GM12878 (cell line): ENCODE measurements around the gene SLC1A1. TPM values are rescaled to one million over a fixed set of nuclear protein-coding genes. Genes with fewer than 3 reads are reported as not detected.

ENCODE experiments used
- ATAC-seq: fragments of 200-7000 bp; cut with Tn5 transposase; 3 replicates; pipeline ENCODE4 v1.9.1; 2020; ENCODE audit warnings: mild to moderate bottlenecking, moderate library complexity
- BruUV-seq: library from RNA; stranded (reverse); fragments of 400-500 nt; replicated peaks from 2 replicates; lab custom pipeline; 2021; lab: Mats Ljungman, UMichigan
- CTCF ChIA-PET: fragments of 300-600 bp; sonication (Branson Sonifier 250); formaldehyde crosslinking; extraction: SDS; loops from one replicate; lab custom pipeline; 2021; ENCODE audit warnings: inconsistent platforms; lab: Yijun Ruan, JAX
- POLR2A ChIA-PET: fragments of 350-600 bp; formaldehyde crosslinking; extraction: SDS; loops from one replicate; lab custom pipeline; 2021; ENCODE audit warnings: inconsistent platforms; lab: Charles Lee
- RAD21 ChIA-PET: fragments of 300-600 bp; sonication (Branson Sonifier 250); formaldehyde crosslinking; loops from one replicate; lab custom pipeline; 2023; ENCODE audit warnings: antibody characterized with exemption; ENCODE audit not compliant: unreplicated experiment; lab: Charles Lee
- SMC1A ChIA-PET: fragments of 300-600 bp; sonication (Branson Sonifier 250); formaldehyde crosslinking; loops from one replicate; lab custom pipeline; 2023; ENCODE audit not compliant: unreplicated experiment, uncharacterized antibody; lab: Charles Lee
- DNase-seq: peaks from one replicate; pipeline ENCODE4 v3.0.0-alpha.2; 2011; ENCODE audit warnings: low read depth, low spot score
- FAIRE-seq: peaks from 3 replicates; lab custom pipeline; 2011; peaks lifted over from hg19 to GRCh38; lab: Jason Lieb, UNC
- H2AFZ ChIP-seq: 2 replicates; pipeline ENCODE4 v1.6.0; 2011; ENCODE audit warnings: low read depth, low read length, control low read depth; ENCODE audit not compliant: control insufficient read depth
- H3K27ac ChIP-seq: 2 replicates; pipeline ENCODE4 v1.5.1; 2011; ENCODE audit warnings: control low read depth; ENCODE audit not compliant: control insufficient read depth, insufficient read depth
- H3K27me3 ChIP-seq, 2 experiments: replicated peaks in 1 of 2; 2 replicates each; pipeline versions ENCODE4 v1.6.0 to v1.6.1; 2011; ENCODE audit warnings: low read length in 1 of 2; ENCODE audit not compliant: control insufficient read depth in 2 of 2, insufficient read depth in 2 of 2
- H3K36me3 ChIP-seq, 2 experiments: 2 replicates each; pipeline ENCODE4 v1.5.1; 2011; ENCODE audit warnings: low read length in 1 of 2; ENCODE audit not compliant: control insufficient read depth in 2 of 2, insufficient read depth in 2 of 2
- H3K4me1 ChIP-seq: 2 replicates; pipeline ENCODE4 v1.6.1; 2011; ENCODE audit warnings: mild to moderate bottlenecking, low read length, moderate library complexity, mixed read lengths; ENCODE audit not compliant: control insufficient read depth, insufficient read depth
- H3K4me2 ChIP-seq: 2 replicates; pipeline ENCODE4 v1.6.0; 2011; ENCODE audit warnings: control low read depth; ENCODE audit not compliant: control insufficient read depth, insufficient read depth
- H3K4me3 ChIP-seq: fragments of 200-600 bp; sonication (generic); 2 replicates; pipeline ENCODE4 v1.5.1; 2016
- H3K79me2 ChIP-seq: 2 replicates; pipeline ENCODE4 v1.6.0; 2011; ENCODE audit warnings: low read length; ENCODE audit not compliant: control insufficient read depth, insufficient read depth
- H3K9ac ChIP-seq: 2 replicates; pipeline ENCODE4 v1.8.0; 2011; ENCODE audit warnings: low read length, control low read depth, mixed read lengths; ENCODE audit not compliant: control insufficient read depth, insufficient read depth
- H3K9me3 ChIP-seq: replicated peaks from 3 replicates; pipeline ENCODE4 v1.5.1; 2011; ENCODE audit warnings: mild to moderate bottlenecking, low read length; ENCODE audit not compliant: control insufficient read depth, insufficient read depth
- H4K20me1 ChIP-seq: 2 replicates; pipeline ENCODE4 v1.6.0; 2011; ENCODE audit not compliant: control insufficient read depth, insufficient read depth
- CBX3 ChIP-seq: fragments of 200-600 bp; sonication (generic); IDR thresholded peaks from 2 replicates; pipeline ENCODE4 v1.6.1; 2016; ENCODE audit warnings: low read depth, borderline replicate concordance
- E2F4 ChIP-seq: IDR thresholded peaks from 2 replicates; pipeline ENCODE4 v1.6.1; 2012; ENCODE audit warnings: low read depth, low read length, improper control_type of control experiment
- FOXK2 ChIP-seq: fragments of 450-650 bp; IDR thresholded peaks from 2 replicates; pipeline ENCODE4 v1.6.1; 2017; ENCODE audit warnings: mild to moderate bottlenecking, moderate library complexity
- HDAC6 ChIP-seq: fragments of 200-600 bp; sonication (generic); IDR thresholded peaks from one replicate; pipeline ENCODE4 v1.8.0; 2017; ENCODE audit warnings: antibody characterized with exemption; ENCODE audit not compliant: unreplicated experiment
- IKZF2 ChIP-seq, 2 experiments: fragments of 450-650 bp; IDR thresholded peaks; 2 replicates each; pipeline ENCODE4 v1.6.1; 2017; ENCODE audit warnings: mild to moderate bottlenecking in 2 of 2, moderate library complexity in 2 of 2
- NR2C1 ChIP-seq: fragments of 450-650 bp; IDR thresholded peaks from 2 replicates; pipeline ENCODE4 v1.6.1; 2017; ENCODE audit warnings: antibody characterized with exemption, mild to moderate bottlenecking, moderate library complexity
- POLR2AphosphoS2 ChIP-seq: IDR thresholded peaks from 2 replicates; pipeline ENCODE4 v1.6.1; 2011; ENCODE audit warnings: low read depth, mild to moderate bottlenecking, low read length, improper control_type of control experiment, moderate library complexity
- POLR2AphosphoS5 ChIP-seq: IDR thresholded peaks from 2 replicates; pipeline ENCODE4 v1.6.1; 2011; ENCODE audit warnings: mild to moderate bottlenecking, low read length, inconsistent platforms
- SMC3 ChIP-seq: IDR thresholded peaks from 2 replicates; pipeline ENCODE4 v1.6.1; 2011; ENCODE audit warnings: low read length, improper control_type of control experiment, borderline replicate concordance
- TCF3 ChIP-seq: IDR thresholded peaks from 2 replicates; pipeline ENCODE4 v1.6.1; 2012; ENCODE audit warnings: low read depth, mild to moderate bottlenecking, low read length, borderline replicate concordance; ENCODE audit not compliant: insufficient read depth
- ZNF622 ChIP-seq: fragments of 450-650 bp; IDR thresholded peaks from 2 replicates; pipeline ENCODE4 v1.6.1; 2017; ENCODE audit warnings: mild to moderate bottlenecking, inconsistent platforms
- WGBS: methylation state at CpG from one replicate; pipeline ENCODE4 v1.1.6; 2016; ENCODE audit warnings: low lambda C conversion rate; ENCODE audit not compliant: insufficient replicate concordance, insufficient coverage; ENCODE audit errors: missing lambda C conversion rate; 5-methylcytosine and 5-hydroxymethylcytosine counted together
- in situ Hi-C: fragments of 300-500 bp; cut with MboI; formaldehyde crosslinking; loops from 9 replicates; pipeline ENCODE4 v1.14.3; 2018; ENCODE audit warnings: mixed read lengths
- intact Hi-C: fragments of 100-400 bp; cut with micrococcal nuclease; formaldehyde crosslinking; loops from one replicate; pipeline ENCODE4 v1.14.2; 2022; ENCODE audit not compliant: unreplicated experiment
- polyA plus RNA-seq, 11 experiments: library from polyadenylated mRNA; depleted of rRNA in 4 of 11; unstranded in 6 of 11; stranded (reverse) in 5 of 11; fragments of >200 nt; fragmentation: Nextera tagmentation in 4 of 11; fragmentation: Illumina TruSeq in 1 of 11; extraction: Ambion mirVana in 4 of 11; extraction: Trizol in 1 of 11; gene quantifications; 1 replicate in 1 of 11; 2 replicates in 10 of 11; pipeline versions ENCODE4 v1.2.1 to v1.2.3, GENCODE V29; 2011 to 2016; ENCODE audit warnings: inconsistent platforms in 2 of 11, missing spikeins in 2 of 11, low read depth in 1 of 11
- total RNA-seq, 4 experiments: library from RNA; depleted of rRNA in 3 of 4; stranded (reverse); fragments of >200 nt in 3 of 4; fragmentation: Illumina TruSeq in 1 of 4; extraction: Trizol in 1 of 4; gene quantifications; 2 replicates each; pipeline versions ENCODE4 v1.2.1 to v1.2.3, GENCODE V29; 2013 to 2021
- TF ChIP-seq, protein P1 (sequence below): fragments of 150-350 bp; IDR thresholded peaks from 2 replicates; pipeline ENCODE4 v1.6.1; 2016; ENCODE audit warnings: low read depth, low read length
- TF ChIP-seq, protein P2 (sequence below): fragments of 450-650 bp; IDR thresholded peaks from 2 replicates; pipeline ENCODE4 v1.6.1; 2017; ENCODE audit warnings: borderline replicate concordance
- TF ChIP-seq, protein P3 (sequence below): fragments of 450-650 bp; IDR thresholded peaks from 2 replicates; pipeline ENCODE4 v1.6.1; 2017; ENCODE audit warnings: mild to moderate bottlenecking, moderate library complexity

Gene SLC1A1
- total and polyA plus RNA-seq, 10 of the 15 experiments (the other 5 are each of a cell fraction or from before 2014, with no cell fraction given), result 4.2 to 24.9 (median 18.3) TPM

DNA sequence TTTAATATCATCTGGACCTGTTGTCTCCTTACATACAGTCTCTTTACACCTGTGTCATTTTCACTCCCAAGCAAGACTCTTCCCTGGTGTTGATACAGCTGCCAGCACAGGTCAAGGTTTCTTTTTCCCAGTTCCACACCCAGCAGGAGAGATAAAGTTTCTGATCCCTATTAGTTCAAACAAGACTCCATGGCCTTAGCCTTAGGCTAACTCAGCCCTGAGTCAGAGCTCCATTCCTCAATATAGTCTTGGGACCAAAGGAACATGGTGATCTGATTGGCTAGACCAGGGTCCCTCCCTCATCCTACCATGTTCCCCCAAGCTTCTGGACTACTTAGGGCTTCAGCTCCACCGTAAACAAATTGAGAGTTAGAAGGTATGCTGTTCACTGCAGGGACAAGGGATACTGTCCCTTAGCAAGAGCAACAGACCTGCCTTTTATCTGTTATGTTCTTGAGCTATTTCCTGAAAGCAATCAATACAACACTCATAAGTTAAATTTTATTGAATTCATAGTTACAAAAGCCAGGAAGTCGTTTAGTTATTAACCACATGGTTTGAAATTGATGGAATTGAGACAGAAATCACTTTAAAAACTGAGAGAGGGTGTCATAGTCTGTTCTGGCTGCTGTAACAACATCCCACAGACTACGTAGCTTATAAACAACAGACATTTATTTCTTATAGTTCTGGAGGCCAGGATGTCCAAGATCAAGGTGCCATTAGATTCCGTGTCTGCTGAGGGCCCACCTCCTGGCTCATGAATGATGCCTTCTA lies 20.5 kb downstream of the SLC1A1 start:
- in situ Hi-C loops, result no loop called here
- SMC1A ChIA-PET, result interaction anchor here (0.9 to 2.3 kb wide), 6 partner anchors 13 to 77 kb away, joined by 3 to 6 read pairs (median 3); no protein-coding TSS in a partner anchor
- H3K36me3 ChIP-seq, result no peaks in the 10 kb centered on the region; a peak in 1 of 4 replicates
- H3K4me2 ChIP-seq, result no peak overlapping the region
- no peak overlapping the region for H3K27ac ChIP-seq
- H3K4me1 ChIP-seq, result peaks cover 33% of the 10 kb centered on the region
- H2AFZ ChIP-seq, result no peak overlapping the region
- 75% methylated on average over 4 of the region's 4 CpGs for WGBS
- no peak overlapping the region for H3K9ac ChIP-seq
- H3K9me3 ChIP-seq, result no peaks in the 10 kb centered on the region
- TF ChIP-seq, protein P1, sequence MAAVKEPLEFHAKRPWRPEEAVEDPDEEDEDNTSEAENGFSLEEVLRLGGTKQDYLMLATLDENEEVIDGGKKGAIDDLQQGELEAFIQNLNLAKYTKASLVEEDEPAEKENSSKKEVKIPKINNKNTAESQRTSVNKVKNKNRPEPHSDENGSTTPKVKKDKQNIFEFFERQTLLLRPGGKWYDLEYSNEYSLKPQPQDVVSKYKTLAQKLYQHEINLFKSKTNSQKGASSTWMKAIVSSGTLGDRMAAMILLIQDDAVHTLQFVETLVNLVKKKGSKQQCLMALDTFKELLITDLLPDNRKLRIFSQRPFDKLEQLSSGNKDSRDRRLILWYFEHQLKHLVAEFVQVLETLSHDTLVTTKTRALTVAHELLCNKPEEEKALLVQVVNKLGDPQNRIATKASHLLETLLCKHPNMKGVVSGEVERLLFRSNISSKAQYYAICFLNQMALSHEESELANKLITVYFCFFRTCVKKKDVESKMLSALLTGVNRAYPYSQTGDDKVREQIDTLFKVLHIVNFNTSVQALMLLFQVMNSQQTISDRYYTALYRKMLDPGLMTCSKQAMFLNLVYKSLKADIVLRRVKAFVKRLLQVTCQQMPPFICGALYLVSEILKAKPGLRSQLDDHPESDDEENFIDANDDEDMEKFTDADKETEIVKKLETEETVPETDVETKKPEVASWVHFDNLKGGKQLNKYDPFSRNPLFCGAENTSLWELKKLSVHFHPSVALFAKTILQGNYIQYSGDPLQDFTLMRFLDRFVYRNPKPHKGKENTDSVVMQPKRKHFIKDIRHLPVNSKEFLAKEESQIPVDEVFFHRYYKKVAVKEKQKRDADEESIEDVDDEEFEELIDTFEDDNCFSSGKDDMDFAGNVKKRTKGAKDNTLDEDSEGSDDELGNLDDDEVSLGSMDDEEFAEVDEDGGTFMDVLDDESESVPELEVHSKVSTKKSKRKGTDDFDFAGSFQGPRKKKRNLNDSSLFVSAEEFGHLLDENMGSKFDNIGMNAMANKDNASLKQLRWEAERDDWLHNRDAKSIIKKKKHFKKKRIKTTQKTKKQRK, result no peak
- TF ChIP-seq TCF3 (no peak), E2F4 (no peak), FOXK2 (no peak), CBX3 (no peak), NR2C1 (no peak), IKZF2 (IDR thresholded peaks at IDR 0.05) (no peak), POLR2AphosphoS5 (no peak), SMC3 (no peak), ZNF622 (no peak), HDAC6 (no peak), POLR2AphosphoS2 (no peak)
- TF ChIP-seq, protein P2, sequence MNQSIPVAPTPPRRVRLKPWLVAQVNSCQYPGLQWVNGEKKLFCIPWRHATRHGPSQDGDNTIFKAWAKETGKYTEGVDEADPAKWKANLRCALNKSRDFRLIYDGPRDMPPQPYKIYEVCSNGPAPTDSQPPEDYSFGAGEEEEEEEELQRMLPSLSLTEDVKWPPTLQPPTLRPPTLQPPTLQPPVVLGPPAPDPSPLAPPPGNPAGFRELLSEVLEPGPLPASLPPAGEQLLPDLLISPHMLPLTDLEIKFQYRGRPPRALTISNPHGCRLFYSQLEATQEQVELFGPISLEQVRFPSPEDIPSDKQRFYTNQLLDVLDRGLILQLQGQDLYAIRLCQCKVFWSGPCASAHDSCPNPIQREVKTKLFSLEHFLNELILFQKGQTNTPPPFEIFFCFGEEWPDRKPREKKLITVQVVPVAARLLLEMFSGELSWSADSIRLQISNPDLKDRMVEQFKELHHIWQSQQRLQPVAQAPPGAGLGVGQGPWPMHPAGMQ, result no peak
- TF ChIP-seq, protein P3, sequence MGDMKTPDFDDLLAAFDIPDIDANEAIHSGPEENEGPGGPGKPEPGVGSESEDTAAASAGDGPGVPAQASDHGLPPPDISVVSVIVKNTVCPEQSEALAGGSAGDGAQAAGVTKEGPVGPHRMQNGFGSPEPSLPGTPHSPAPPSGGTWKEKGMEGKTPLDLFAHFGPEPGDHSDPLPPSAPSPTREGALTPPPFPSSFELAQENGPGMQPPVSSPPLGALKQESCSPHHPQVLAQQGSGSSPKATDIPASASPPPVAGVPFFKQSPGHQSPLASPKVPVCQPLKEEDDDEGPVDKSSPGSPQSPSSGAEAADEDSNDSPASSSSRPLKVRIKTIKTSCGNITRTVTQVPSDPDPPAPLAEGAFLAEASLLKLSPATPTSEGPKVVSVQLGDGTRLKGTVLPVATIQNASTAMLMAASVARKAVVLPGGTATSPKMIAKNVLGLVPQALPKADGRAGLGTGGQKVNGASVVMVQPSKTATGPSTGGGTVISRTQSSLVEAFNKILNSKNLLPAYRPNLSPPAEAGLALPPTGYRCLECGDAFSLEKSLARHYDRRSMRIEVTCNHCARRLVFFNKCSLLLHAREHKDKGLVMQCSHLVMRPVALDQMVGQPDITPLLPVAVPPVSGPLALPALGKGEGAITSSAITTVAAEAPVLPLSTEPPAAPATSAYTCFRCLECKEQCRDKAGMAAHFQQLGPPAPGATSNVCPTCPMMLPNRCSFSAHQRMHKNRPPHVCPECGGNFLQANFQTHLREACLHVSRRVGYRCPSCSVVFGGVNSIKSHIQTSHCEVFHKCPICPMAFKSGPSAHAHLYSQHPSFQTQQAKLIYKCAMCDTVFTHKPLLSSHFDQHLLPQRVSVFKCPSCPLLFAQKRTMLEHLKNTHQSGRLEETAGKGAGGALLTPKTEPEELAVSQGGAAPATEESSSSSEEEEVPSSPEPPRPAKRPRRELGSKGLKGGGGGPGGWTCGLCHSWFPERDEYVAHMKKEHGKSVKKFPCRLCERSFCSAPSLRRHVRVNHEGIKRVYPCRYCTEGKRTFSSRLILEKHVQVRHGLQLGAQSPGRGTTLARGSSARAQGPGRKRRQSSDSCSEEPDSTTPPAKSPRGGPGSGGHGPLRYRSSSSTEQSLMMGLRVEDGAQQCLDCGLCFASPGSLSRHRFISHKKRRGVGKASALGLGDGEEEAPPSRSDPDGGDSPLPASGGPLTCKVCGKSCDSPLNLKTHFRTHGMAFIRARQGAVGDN, result no peak
- TF ChIP-seq, all 136 proteins: peak for 0
- Histone ChIP-seq H4K20me1 (no peaks in the 10 kb centered on the region), H3K4me3 (no peak overlapping the region), H3K79me2 (peaks cover 11% of the 10 kb centered on the region), H3K27me3 (no peaks in the 10 kb centered on the region)
- FAIRE-seq (no peak), ATAC-seq (no peak), DNase-seq (no peak)
- intact Hi-C loops, result no loop called here
- ChIA-PET POLR2A (no interaction called here), RAD21 (no interaction called here), CTCF (interaction anchor here (0.7 to 1.6 kb wide), 3 partner anchors 13 to 38 kb away, joined by 3 to 5 read pairs (median 3); no protein-coding TSS in a partner anchor)
- no TSS peak for BruUV-seq
